ENCODE measurements around the gene CTTNBP2. TPM values are rescaled to one million over a fixed set of nuclear protein-coding genes. Genes with fewer than 3 reads are reported as not detected.
A peak's percentile ranks its signal among the peaks of the same experiment; 100 is the strongest.

CTTNBP2 gene
- total and polyA plus RNA-seq, 8 donors = 3.0 to 22.2 (median 19.2) TPM

GRCh38 chr7:117669818-117670217 lies 203.4 kb downstream of the CTTNBP2 start:
- intact Hi-C loops (cut with DNase I) = no loop called here
- Histone ChIP-seq H3K27me3 (no peaks in the 10 kb centered on the region), H3K4me1 (peaks cover 0 to 7% of the 10 kb centered on the region in 2 donors), H3K27ac (no peak overlapping the region), H3K9me3 (no peaks in the 10 kb centered on the region), H3K36me3 (no peaks in the 10 kb centered on the region), H3K4me3 (no peak overlapping the region)
- TF ChIP-seq CTCF (IDR thresholded peaks at IDR 0.05) = no peak
- DNase-seq (no peak), ATAC-seq (no peak)

GRCh38 chr7:117667456-117667855 lies 205.8 kb downstream of the CTTNBP2 start:
- TF ChIP-seq CTCF (IDR thresholded peaks at IDR 0.05) = no peak
- no peak overlapping the region for H3K4me3 ChIP-seq
- H3K36me3 ChIP-seq = no peaks in the 10 kb centered on the region
- H3K27ac ChIP-seq = no peak overlapping the region
- H3K4me1 ChIP-seq = no peaks in the 10 kb centered on the region
- ATAC-seq (no peak), DNase-seq (no peak)
- intact Hi-C loops (cut with DNase I) = no loop called here
- H3K9me3 ChIP-seq = no peaks in the 10 kb centered on the region
- H3K27me3 ChIP-seq = no peaks in the 10 kb centered on the region

- no peak overlapping the region for H3K4me3 ChIP-seq
- no peaks in the 10 kb centered on the region for H3K9me3 ChIP-seq
- H3K27ac ChIP-seq = no peak overlapping the region
- no peaks in the 10 kb centered on the region for H3K36me3 ChIP-seq
- no peak for TF ChIP-seq CTCF (IDR thresholded peaks at IDR 0.05)
- DNase-seq = no peak
- H3K4me1 ChIP-seq = no peaks in the 10 kb centered on the region
- no peak for ATAC-seq
- no peaks in the 10 kb centered on the region for H3K27me3 ChIP-seq
- intact Hi-C loops (cut with DNase I) = no loop called here
These were observed 206.6 kb downstream of the CTTNBP2 start for GRCh38 chr7:117666689-117667088.

- H3K36me3 ChIP-seq = no peaks in the 10 kb centered on the region
- ATAC-seq (peak; percentile 52), DNase-seq (no peak)
- no peaks in the 10 kb centered on the region for H3K4me1 ChIP-seq
- no peak overlapping the region for H3K4me3 ChIP-seq
- no peaks in the 10 kb centered on the region for H3K9me3 ChIP-seq
- TF ChIP-seq CTCF (IDR thresholded peaks at IDR 0.05) = no peak
- intact Hi-C loops (cut with DNase I) = no loop called here
- H3K27me3 ChIP-seq = no peaks in the 10 kb centered on the region
- H3K27ac ChIP-seq = peak overlapping the region in 1 of 2 donors; percentile 19
These were observed 207.2 kb downstream of the CTTNBP2 start for GRCh38 chr7:117666031-117666430.

GRCh38 chr7:117665368-117665767 lies 207.9 kb downstream of the CTTNBP2 start:
- intact Hi-C loops (cut with DNase I) = no loop called here
- H3K4me3 ChIP-seq = no peak overlapping the region
- DNase-seq (no peak), ATAC-seq (peak; percentile 69)
- TF ChIP-seq CTCF (IDR thresholded peaks at IDR 0.05) = no peak
- no peaks in the 10 kb centered on the region for H3K27me3 ChIP-seq
- H3K36me3 ChIP-seq = no peaks in the 10 kb centered on the region
- H3K27ac ChIP-seq = peak overlapping the region in 1 of 2 donors; percentile 19
- H3K4me1 ChIP-seq = no peaks in the 10 kb centered on the region
- no peaks in the 10 kb centered on the region for H3K9me3 ChIP-seq
